CD8-positive, alpha-beta memory T cell (primary cell): ENCODE measurements around the gene FAM131A. TPM values are rescaled to one million over a fixed set of nuclear protein-coding genes. Genes with fewer than 3 reads are reported as not detected.

Experiments
- CTCF ChIA-PET: fragments of 350-600 bp; sonication (Branson Sonifier 250); formaldehyde crosslinking; loops from one replicate; lab custom pipeline; 2021; ENCODE audit warnings: antibody characterized with exemption; lab: Charles Lee
- POLR2A ChIA-PET: fragments of 350-600 bp; sonication (Branson Sonifier 250); formaldehyde crosslinking; loops from one replicate; lab custom pipeline; 2021; ENCODE audit warnings: antibody characterized with exemption; lab: Charles Lee
- DNase-seq, 5 donors: peaks; one replicate each; pipeline versions ENCODE4 v3.0.0 to v3.0.0-alpha.2; 2020 to 2022; ENCODE audit warnings: mixed read lengths in 1 of 5
- H3K27ac ChIP-seq: one replicate; pipeline ENCODE4 v1.7.0; 2013; ENCODE audit warnings: low read depth, mild to moderate bottlenecking, low read length, moderate library complexity
- H3K27me3 ChIP-seq: 2 replicates; pipeline ENCODE4 v1.7.0; 2013; ENCODE audit warnings: low read length, mild to moderate bottlenecking; ENCODE audit not compliant: insufficient read depth, poor library complexity, severe bottlenecking
- H3K36me3 ChIP-seq: 2 replicates; pipeline ENCODE4 v1.7.0; 2013; ENCODE audit warnings: mild to moderate bottlenecking, low read length, moderate library complexity; ENCODE audit not compliant: insufficient read depth
- H3K4me1 ChIP-seq: 2 replicates; pipeline ENCODE4 v1.7.0; 2013; ENCODE audit warnings: mild to moderate bottlenecking, low read length, moderate library complexity; ENCODE audit not compliant: insufficient read depth
- H3K4me3 ChIP-seq: 2 replicates; pipeline ENCODE4 v1.7.0; 2013; ENCODE audit warnings: mild to moderate bottlenecking, low read length
- H3K9me3 ChIP-seq: 2 replicates; pipeline ENCODE4 v1.7.0; 2013; ENCODE audit warnings: mild to moderate bottlenecking, low read length
- H3K27ac Mint-ChIP-seq, 8 donors: one replicate each; pipeline ENCODE4 v1.8.0; 2020 to 2021; ENCODE audit warnings: mixed read lengths in 8 of 8, mild to moderate bottlenecking in 6 of 8, inconsistent platforms in 3 of 8, moderate library complexity in 3 of 8
- H3K27me3 Mint-ChIP-seq, 2 donors: one replicate each; pipeline ENCODE4 v1.8.0; 2020 to 2021; ENCODE audit warnings: mixed read lengths in 2 of 2, mild to moderate bottlenecking in 1 of 2, moderate library complexity in 1 of 2
- H3K36me3 Mint-ChIP-seq, 3 donors: one replicate each; pipeline ENCODE4 v1.8.0; 2020 to 2021; ENCODE audit warnings: mixed read lengths in 3 of 3, inconsistent platforms in 1 of 3, mild to moderate bottlenecking in 1 of 3
- H3K4me1 Mint-ChIP-seq, 3 donors: one replicate each; pipeline ENCODE4 v1.8.0; 2020 to 2021; ENCODE audit warnings: mixed read lengths in 3 of 3, inconsistent platforms in 1 of 3, mild to moderate bottlenecking in 1 of 3
- H3K4me3 Mint-ChIP-seq, 7 donors: one replicate each; pipeline ENCODE4 v1.8.0; 2020 to 2021; ENCODE audit warnings: mixed read lengths in 7 of 7, mild to moderate bottlenecking in 6 of 7, moderate library complexity in 4 of 7, inconsistent platforms in 2 of 7
- H3K9me3 Mint-ChIP-seq, 5 donors: one replicate each; pipeline ENCODE4 v1.8.0; 2020 to 2022; ENCODE audit warnings: mixed read lengths in 5 of 5, mild to moderate bottlenecking in 3 of 5, moderate library complexity in 2 of 5, inconsistent platforms in 1 of 5
- polyA plus RNA-seq: library from polyadenylated mRNA; unstranded; fragments of 300-500 nt; fragmentation: Illumina TruSeq; gene quantifications from one replicate; pipeline ENCODE4 v1.2.3, GENCODE V29; 2021
- total RNA-seq, 2 experiments: library from RNA; stranded (reverse); gene quantifications; one replicate each; pipeline ENCODE4 v1.2.3, GENCODE V29; 2021

The FAM131A gene
- total and polyA plus RNA-seq, 3 experiments from 2014 or later = 2.2 to 2.4 (median 2.2) TPM

DNA sequence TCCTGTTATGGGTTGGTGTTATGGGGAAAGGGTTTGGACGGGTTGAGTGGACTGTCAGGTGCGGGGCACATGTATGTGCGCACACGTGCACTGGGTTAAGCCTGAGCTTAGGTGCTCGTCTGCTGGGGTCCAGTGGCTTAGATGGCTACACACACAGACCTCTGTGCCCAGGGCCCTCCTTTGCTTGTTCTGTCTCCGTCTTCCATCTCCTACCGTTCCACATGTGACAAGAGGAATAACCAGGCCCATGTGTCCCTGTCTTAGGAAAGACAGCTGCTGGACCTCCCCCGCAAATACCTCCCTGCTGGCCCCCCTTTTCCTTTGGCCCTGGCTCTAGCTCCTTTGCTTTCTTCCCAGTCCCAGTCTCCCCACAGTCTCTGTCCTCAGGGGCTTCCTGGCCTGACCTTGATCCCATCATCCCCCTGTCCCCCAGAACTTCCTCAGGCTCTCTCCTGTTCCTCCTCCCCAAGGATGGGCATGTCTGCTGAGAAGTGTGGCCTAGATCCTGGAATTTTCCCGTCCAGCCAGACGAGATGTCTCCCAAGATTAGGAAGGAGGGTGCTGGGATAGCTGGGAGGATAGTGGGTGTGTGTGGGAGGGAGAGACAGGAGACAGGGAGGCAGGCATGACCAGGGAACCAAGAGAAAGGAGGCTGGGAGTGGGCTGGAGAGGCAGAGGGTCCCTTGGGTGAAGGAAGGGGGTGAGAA, 41.4 kb downstream of the FAM131A start:
- CTCF ChIA-PET = no interaction called here
- peak overlapping the region; percentile 68 to 88 (median 71) for H3K4me3 Mint-ChIP-seq

GRCh38 chr3:184379358-184380184, 42.2 kb downstream of the FAM131A start, which contains the start of gene CHRD:
Gene CHRD, plus strand, starts transcription at chr3:184380054. Its CDS starts 265 bp downstream, at chr3:184380319.
- no peaks in the 10 kb centered on the region for H3K36me3 ChIP-seq
- no peaks in the 10 kb centered on the region for H3K9me3 ChIP-seq
- no peak for DNase-seq
- Mint-ChIP-seq H3K27ac (no peak within 1 kb of the TSS), H3K4me1 (peaks cover 5 to 21% (median 9%) of the 10 kb centered on the region in 3 donors), H3K36me3 (peaks cover 0 to 2% (median 0%) of the 10 kb centered on the region in 3 donors), H3K9me3 (no peaks in the 10 kb centered on the region), H3K27me3 (peaks cover 48 to 76% of the 10 kb centered on the region in 2 donors), H3K4me3 (peak within 1 kb of the TSS; percentile 74 to 88 (median 78))
- peaks cover 10% of the 10 kb centered on the region for H3K4me1 ChIP-seq
- H3K4me3 ChIP-seq = peak within 1 kb of the TSS; percentile 51
- CTCF ChIA-PET = interaction anchor here (1.2 to 1.5 kb wide), 2 partner anchors 8 to 16 kb away, joined by 5 read pairs; no protein-coding TSS in a partner anchor
- H3K27me3 ChIP-seq = peaks cover 33% of the 10 kb centered on the region
- no peak within 1 kb of the TSS for H3K27ac ChIP-seq
- POLR2A ChIA-PET = no interaction called here

More for the DNA sequence above, 41.4 kb downstream of the FAM131A start:
- H3K27ac ChIP-seq = no peak overlapping the region
- H3K9me3 ChIP-seq = no peaks in the 10 kb centered on the region
- peaks cover 33% of the 10 kb centered on the region for H3K27me3 ChIP-seq
- no peak overlapping the region for H3K4me3 ChIP-seq
- Mint-ChIP-seq H3K4me1 (peaks cover 5 to 21% (median 9%) of the 10 kb centered on the region in 3 donors), H3K36me3 (peaks cover 0 to 2% (median 0%) of the 10 kb centered on the region in 3 donors), H3K9me3 (no peaks in the 10 kb centered on the region), H3K27me3 (peaks cover 46 to 72% of the 10 kb centered on the region in 2 donors), H3K27ac (no peak overlapping the region)
- POLR2A ChIA-PET = no interaction called here
- H3K36me3 ChIP-seq = no peaks in the 10 kb centered on the region
- DNase-seq = no peak
- H3K4me1 ChIP-seq = peaks cover 10% of the 10 kb centered on the region

DNA sequence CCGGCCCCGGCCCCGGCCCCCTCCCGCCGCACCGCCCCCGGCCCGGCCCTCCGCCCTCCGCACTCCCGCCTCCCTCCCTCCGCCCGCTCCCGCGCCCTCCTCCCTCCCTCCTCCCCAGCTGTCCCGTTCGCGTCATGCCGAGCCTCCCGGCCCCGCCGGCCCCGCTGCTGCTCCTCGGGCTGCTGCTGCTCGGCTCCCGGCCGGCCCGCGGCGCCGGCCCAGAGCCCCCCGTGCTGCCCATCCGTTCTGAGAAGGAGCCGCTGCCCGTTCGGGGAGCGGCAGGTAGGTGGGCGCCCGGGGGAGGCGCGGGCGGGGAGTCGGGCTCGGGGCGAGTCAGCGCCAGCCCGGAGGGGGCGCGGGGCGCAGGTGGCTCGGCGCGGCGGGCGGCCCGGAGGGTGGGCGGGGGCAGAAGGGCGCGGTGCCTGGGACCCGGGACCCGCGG, 42.8 kb downstream of the FAM131A start:
- Mint-ChIP-seq H3K36me3 (peaks cover 0 to 2% (median 0%) of the 10 kb centered on the region in 3 donors), H3K27ac (no peak overlapping the region), H3K4me3 (no peak overlapping the region), H3K9me3 (no peaks in the 10 kb centered on the region), H3K27me3 (peaks cover 48 to 78% of the 10 kb centered on the region in 2 donors), H3K4me1 (peaks cover 5 to 21% (median 9%) of the 10 kb centered on the region in 3 donors)
- Histone ChIP-seq H3K27me3 (peaks cover 33% of the 10 kb centered on the region), H3K36me3 (no peaks in the 10 kb centered on the region), H3K27ac (no peak overlapping the region), H3K9me3 (no peaks in the 10 kb centered on the region), H3K4me1 (peaks cover 10% of the 10 kb centered on the region), H3K4me3 (no peak overlapping the region)
- ChIA-PET CTCF (interaction anchor here (1.2 to 1.5 kb wide), 2 partner anchors 9 to 16 kb away, joined by 5 read pairs; no protein-coding TSS in a partner anchor), POLR2A (no interaction called here)
- DNase-seq = peak in 1 of 5 donors; percentile 8

DNA sequence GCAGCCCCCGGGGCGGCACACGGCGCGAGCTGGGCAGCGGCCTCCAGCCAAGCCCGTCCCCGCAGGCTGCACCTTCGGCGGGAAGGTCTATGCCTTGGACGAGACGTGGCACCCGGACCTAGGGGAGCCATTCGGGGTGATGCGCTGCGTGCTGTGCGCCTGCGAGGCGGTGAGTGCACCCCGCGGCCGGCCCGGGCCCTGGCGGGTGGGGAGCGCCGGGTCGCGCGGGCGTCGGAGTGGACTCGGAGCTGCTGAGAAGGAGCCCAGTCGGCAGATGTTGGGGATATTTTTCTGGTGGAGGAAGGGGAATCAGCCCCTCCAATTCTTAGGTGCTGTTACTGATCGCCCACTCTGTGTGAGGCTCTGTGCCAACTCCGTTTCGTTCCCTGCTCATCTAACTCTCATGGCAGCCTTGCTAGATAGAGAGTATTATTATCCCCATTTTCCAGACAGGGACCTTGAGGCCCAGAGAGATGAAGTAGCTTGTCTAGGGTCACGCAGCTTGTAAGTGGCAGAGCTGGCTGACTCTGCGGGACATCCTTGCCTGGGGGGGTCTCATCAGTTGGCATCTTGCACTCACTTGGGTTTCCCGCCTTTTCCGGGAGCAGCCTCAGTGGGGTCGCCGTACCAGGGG, 43.3 kb downstream of the FAM131A start:
- no peak overlapping the region for H3K27ac ChIP-seq
- no peak for DNase-seq
- ChIA-PET POLR2A (no interaction called here), CTCF (interaction anchor here (0.6 to 1.5 kb wide), 3 partner anchors 9 to 124 kb away, joined by 3 to 5 read pairs (median 5); no protein-coding TSS in a partner anchor)
- peaks cover 5 to 21% (median 9%) of the 10 kb centered on the region in 3 donors for H3K4me1 Mint-ChIP-seq
- peaks cover 0 to 2% (median 0%) of the 10 kb centered on the region in 3 donors for H3K36me3 Mint-ChIP-seq
- peak overlapping the region; percentile 51 for H3K4me3 ChIP-seq
- peak overlapping the region in 6 of 7 donors; percentile 72 to 79 (median 75) for H3K4me3 Mint-ChIP-seq
- H3K27me3 ChIP-seq = peaks cover 33% of the 10 kb centered on the region
- H3K4me1 ChIP-seq = peaks cover 10% of the 10 kb centered on the region
- H3K9me3 Mint-ChIP-seq = no peaks in the 10 kb centered on the region
- no peaks in the 10 kb centered on the region for H3K9me3 ChIP-seq
- H3K27ac Mint-ChIP-seq = no peak overlapping the region
- H3K27me3 Mint-ChIP-seq = peaks cover 47 to 77% of the 10 kb centered on the region in 2 donors
- H3K36me3 ChIP-seq = no peaks in the 10 kb centered on the region

- no peaks in the 10 kb centered on the region for H3K9me3 Mint-ChIP-seq
- peaks cover 33% of the 10 kb centered on the region for H3K27me3 ChIP-seq
Measured at GRCh38 chr3:184381261-184382224, 44.1 kb downstream of the FAM131A start.

GRCh38 chr3:184382326-184383032, 45.1 kb downstream of the FAM131A start:
- Mint-ChIP-seq H3K27ac (no peak overlapping the region), H3K4me3 (peak overlapping the region in 1 of 7 donors; percentile 42), H3K9me3 (no peaks in the 10 kb centered on the region), H3K4me1 (peaks cover 5 to 21% (median 8%) of the 10 kb centered on the region in 3 donors), H3K27me3 (peaks cover 42 to 69% of the 10 kb centered on the region in 2 donors), H3K36me3 (peaks cover 0 to 2% (median 0%) of the 10 kb centered on the region in 3 donors)
- CTCF ChIA-PET = no interaction called here
- Histone ChIP-seq H3K4me3 (no peak overlapping the region), H3K4me1 (peaks cover 10% of the 10 kb centered on the region), H3K9me3 (no peaks in the 10 kb centered on the region), H3K27ac (no peak overlapping the region), H3K36me3 (no peaks in the 10 kb centered on the region), H3K27me3 (peaks cover 33% of the 10 kb centered on the region)
- no peak for DNase-seq
- POLR2A ChIA-PET = no interaction called here

More at GRCh38 chr3:184381261-184382224, 44.1 kb downstream of the FAM131A start:
- DNase-seq = no peak
- Histone ChIP-seq H3K4me1 (peaks cover 10% of the 10 kb centered on the region), H3K4me3 (no peak overlapping the region), H3K27ac (no peak overlapping the region), H3K36me3 (no peaks in the 10 kb centered on the region), H3K9me3 (no peaks in the 10 kb centered on the region)
- ChIA-PET CTCF (interaction anchor here (1.2 to 1.5 kb wide), 2 partner anchors 10 to 18 kb away, joined by 5 read pairs; no protein-coding TSS in a partner anchor), POLR2A (no interaction called here)
- H3K4me3 Mint-ChIP-seq = peak overlapping the region; percentile 72 to 82 (median 76)
- peaks cover 5 to 21% (median 9%) of the 10 kb centered on the region in 3 donors for H3K4me1 Mint-ChIP-seq
- peaks cover 43 to 75% of the 10 kb centered on the region in 2 donors for H3K27me3 Mint-ChIP-seq
- H3K27ac Mint-ChIP-seq = no peak overlapping the region
- peaks cover 0 to 2% (median 0%) of the 10 kb centered on the region in 3 donors for H3K36me3 Mint-ChIP-seq
